ENCODE data around the gene URAD. TPM values are rescaled to one million over a fixed set of nuclear protein-coding genes. Genes with fewer than 3 reads are reported as not detected.

URAD gene
- polyA plus RNA-seq, 2 of the 4 experiments (the other 2 are of a cell fraction), result not detected

DNA sequence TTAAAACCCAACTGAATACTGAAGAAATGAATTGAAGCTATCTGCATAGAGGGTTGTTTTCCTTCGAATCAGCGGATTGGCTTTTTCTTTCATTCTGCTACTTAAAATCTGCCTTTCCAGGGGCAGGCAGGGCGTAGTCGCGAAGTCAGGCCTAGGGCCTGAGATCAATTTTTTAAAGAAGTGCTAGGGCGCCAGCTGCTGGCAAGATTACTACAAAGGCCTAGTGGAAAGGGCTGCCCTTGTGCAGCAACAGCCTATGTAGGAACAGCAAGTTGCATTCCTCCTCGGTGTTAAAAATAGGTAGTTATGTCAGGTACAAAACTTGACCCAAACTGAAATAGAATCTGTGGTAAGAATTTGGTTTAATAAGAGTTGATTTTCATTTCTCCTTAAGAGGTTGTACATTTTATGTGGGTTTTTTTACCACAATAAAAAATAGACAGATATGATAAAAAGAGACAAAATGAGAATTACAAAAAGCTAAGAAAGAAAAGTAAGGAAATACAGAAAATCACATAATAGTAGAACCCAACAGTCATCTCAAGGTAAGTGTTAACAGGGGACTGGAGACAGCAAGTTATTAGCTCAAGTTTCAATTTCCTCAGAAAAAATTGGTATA lies 9.5 kb upstream of the URAD start:
- Histone ChIP-seq H3K9me3 (no peaks in the 10 kb centered on the region), H3K27ac (no peak overlapping the region), H3K4me2 (no peak overlapping the region), H3K4me3 (no peak overlapping the region), H3K4me1 (no peaks in the 10 kb centered on the region)
- POLR2A ChIA-PET, result no interaction called here
- CTCF ChIA-PET, result interaction anchor here (1.0 to 1.4 kb wide), 5 partner anchors 14 to 639 kb away, joined by 3 to 8 read pairs (median 3); no protein-coding TSS in a partner anchor
- DNase-seq (ENCODE audit: low read depth in 1 of 2, low spot score in 1 of 2) (peak; percentile 12 to 59), ATAC-seq (peak; percentile 80 to 93; a peak in 5 of 6 replicates), FAIRE-seq (no peak)
- TF ChIP-seq RFX5 (IDR thresholded peaks at IDR 0.05) (no peak), RAD21 (conservative IDR thresholded peaks at IDR 0.05 in 1 of 2, IDR thresholded peaks at IDR 0.05 in 1 of 2) (peak; percentile 52 to 60; a peak in 4 of 5 replicates), SMC3 (IDR thresholded peaks at IDR 0.05) (peak; percentile 15; the same call in 2 of the 3 replicates), KDM1A (IDR thresholded peaks at IDR 0.05; ENCODE audit: low read depth) (no peak), GATA3 (IDR thresholded peaks at IDR 0.05; ENCODE audit: borderline replicate concordance) (no peak)
- TF ChIP-seq, protein P1, sequence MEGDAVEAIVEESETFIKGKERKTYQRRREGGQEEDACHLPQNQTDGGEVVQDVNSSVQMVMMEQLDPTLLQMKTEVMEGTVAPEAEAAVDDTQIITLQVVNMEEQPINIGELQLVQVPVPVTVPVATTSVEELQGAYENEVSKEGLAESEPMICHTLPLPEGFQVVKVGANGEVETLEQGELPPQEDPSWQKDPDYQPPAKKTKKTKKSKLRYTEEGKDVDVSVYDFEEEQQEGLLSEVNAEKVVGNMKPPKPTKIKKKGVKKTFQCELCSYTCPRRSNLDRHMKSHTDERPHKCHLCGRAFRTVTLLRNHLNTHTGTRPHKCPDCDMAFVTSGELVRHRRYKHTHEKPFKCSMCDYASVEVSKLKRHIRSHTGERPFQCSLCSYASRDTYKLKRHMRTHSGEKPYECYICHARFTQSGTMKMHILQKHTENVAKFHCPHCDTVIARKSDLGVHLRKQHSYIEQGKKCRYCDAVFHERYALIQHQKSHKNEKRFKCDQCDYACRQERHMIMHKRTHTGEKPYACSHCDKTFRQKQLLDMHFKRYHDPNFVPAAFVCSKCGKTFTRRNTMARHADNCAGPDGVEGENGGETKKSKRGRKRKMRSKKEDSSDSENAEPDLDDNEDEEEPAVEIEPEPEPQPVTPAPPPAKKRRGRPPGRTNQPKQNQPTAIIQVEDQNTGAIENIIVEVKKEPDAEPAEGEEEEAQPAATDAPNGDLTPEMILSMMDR (IDR thresholded peaks at IDR 0.05), result peak; percentile 50
- 24% methylated on average over 7 of the region's 7 CpGs for WGBS (ENCODE audit: missing lambda C conversion rate)

DNA sequence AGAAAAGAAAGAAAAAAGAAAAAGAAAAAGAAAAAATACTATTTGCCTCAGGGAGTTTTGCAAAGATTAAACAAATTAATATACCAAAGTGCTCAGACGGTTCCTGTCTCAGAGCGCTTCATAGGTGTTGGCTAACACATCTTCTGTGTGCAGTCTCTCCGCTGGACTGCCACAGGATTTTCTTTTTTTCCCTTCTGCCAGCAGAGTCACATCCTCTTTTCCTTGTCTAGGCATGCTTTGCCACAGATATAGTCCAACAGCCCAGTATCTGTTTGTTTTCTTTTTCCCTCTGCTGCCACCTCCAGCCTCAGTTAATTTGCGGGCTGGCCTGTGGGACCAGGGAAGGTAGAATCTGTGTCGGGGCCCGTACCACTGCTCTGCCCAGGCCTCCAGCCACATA lies 3.4 kb upstream of the URAD start:
- no peak for FAIRE-seq
- TF ChIP-seq HOXB5 (CRISPR knock-in tag; IDR thresholded peaks at IDR 0.05) (no peak), BHLHE40 (IDR thresholded peaks at IDR 0.05; ENCODE audit: low read depth, low read length) (no peak), HDAC2 (IDR thresholded peaks at IDR 0.05) (no peak), EP300 (IDR thresholded peaks at IDR 0.05) (no peak), PHF8 (IDR thresholded peaks at IDR 0.05; ENCODE audit: borderline replicate concordance, low read depth) (no peak), ZSCAN20 (CRISPR knock-in tag; IDR thresholded peaks at IDR 0.05) (no peak), RNF2 (IDR thresholded peaks at IDR 0.05; ENCODE audit: borderline replicate concordance, low read depth) (no peak), EHMT2 (IDR thresholded peaks at IDR 0.05; ENCODE audit: low read depth) (no peak), NPAS2 (CRISPR knock-in tag; IDR thresholded peaks at IDR 0.05; ENCODE audit: borderline replicate concordance) (no peak)
- TF ChIP-seq, protein P2, sequence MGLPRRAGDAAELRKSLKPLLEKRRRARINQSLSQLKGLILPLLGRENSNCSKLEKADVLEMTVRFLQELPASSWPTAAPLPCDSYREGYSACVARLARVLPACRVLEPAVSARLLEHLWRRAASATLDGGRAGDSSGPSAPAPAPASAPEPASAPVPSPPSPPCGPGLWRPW (IDR thresholded peaks at IDR 0.05), result no peak
- TF ChIP-seq, protein P3, sequence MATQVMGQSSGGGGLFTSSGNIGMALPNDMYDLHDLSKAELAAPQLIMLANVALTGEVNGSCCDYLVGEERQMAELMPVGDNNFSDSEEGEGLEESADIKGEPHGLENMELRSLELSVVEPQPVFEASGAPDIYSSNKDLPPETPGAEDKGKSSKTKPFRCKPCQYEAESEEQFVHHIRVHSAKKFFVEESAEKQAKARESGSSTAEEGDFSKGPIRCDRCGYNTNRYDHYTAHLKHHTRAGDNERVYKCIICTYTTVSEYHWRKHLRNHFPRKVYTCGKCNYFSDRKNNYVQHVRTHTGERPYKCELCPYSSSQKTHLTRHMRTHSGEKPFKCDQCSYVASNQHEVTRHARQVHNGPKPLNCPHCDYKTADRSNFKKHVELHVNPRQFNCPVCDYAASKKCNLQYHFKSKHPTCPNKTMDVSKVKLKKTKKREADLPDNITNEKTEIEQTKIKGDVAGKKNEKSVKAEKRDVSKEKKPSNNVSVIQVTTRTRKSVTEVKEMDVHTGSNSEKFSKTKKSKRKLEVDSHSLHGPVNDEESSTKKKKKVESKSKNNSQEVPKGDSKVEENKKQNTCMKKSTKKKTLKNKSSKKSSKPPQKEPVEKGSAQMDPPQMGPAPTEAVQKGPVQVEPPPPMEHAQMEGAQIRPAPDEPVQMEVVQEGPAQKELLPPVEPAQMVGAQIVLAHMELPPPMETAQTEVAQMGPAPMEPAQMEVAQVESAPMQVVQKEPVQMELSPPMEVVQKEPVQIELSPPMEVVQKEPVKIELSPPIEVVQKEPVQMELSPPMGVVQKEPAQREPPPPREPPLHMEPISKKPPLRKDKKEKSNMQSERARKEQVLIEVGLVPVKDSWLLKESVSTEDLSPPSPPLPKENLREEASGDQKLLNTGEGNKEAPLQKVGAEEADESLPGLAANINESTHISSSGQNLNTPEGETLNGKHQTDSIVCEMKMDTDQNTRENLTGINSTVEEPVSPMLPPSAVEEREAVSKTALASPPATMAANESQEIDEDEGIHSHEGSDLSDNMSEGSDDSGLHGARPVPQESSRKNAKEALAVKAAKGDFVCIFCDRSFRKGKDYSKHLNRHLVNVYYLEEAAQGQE (IDR thresholded peaks at IDR 0.05), result no peak
- ChIA-PET POLR2A (no interaction called here), CTCF (interaction anchor here (2.2 kb wide), 1 partner anchor 8 kb away, joined by 7 read pairs; no protein-coding TSS in a partner anchor)
- DNase-seq (ENCODE audit: low read depth in 1 of 2, low spot score in 1 of 2), result no peak
- no peak for ATAC-seq
- no peak overlapping the region for H3K27ac ChIP-seq
- H3K9me3 ChIP-seq, result no peaks in the 10 kb centered on the region
- no peak overlapping the region for H3K4me2 ChIP-seq
- H3K4me1 ChIP-seq, result no peaks in the 10 kb centered on the region
- no peak overlapping the region for H3K4me3 ChIP-seq
- 61% methylated on average over 6 of the region's 6 CpGs for WGBS (ENCODE audit: missing lambda C conversion rate)

DNA sequence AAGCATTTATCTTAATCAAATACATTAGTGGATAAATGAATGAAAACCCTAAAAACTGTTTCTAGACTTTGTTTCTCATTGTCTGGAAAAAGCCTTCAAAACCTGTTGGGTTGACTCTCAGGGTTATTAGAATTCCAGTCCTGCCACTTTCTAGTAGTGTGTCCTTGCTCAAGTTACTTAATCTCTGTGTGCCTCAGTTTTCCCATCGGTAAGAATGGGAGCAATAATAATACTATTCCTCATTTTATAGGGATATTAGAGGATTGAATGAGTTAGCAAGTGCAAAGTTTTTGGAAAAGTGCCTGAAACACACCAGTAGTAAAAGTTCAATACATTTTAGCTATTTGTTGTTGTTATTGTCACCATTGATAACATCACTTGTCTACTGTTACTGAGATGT lies 2.9 kb downstream of the URAD start:
- FAIRE-seq (no peak), DNase-seq (ENCODE audit: low read depth in 1 of 2, low spot score in 1 of 2) (no peak), ATAC-seq (no peak)
- Histone ChIP-seq H3K4me1 (no peaks in the 10 kb centered on the region), H3K9me3 (no peaks in the 10 kb centered on the region), H3K4me2 (no peak overlapping the region), H3K27ac (no peak overlapping the region), H3K4me3 (no peak overlapping the region)
- ChIA-PET POLR2A (no interaction called here), CTCF (interaction anchor here (1.1 to 11.2 kb wide), 10 partner anchors 10 to 1038 kb away, joined by 3 to 120 read pairs (median 12); partner anchors contain the start of gene CDX2)
- 50% methylated on average over 1 of the region's 1 CpG for WGBS (ENCODE audit: missing lambda C conversion rate)
- TF ChIP-seq HEYL (CRISPR knock-in tag; IDR thresholded peaks at IDR 0.05), result no peak
- no peak for TF ChIP-seq ZNF302 (CRISPR knock-in tag; IDR thresholded peaks at IDR 0.05)
- TF ChIP-seq RNF2 (IDR thresholded peaks at IDR 0.05; ENCODE audit: borderline replicate concordance, low read depth), result no peak
- TF ChIP-seq, protein P4, sequence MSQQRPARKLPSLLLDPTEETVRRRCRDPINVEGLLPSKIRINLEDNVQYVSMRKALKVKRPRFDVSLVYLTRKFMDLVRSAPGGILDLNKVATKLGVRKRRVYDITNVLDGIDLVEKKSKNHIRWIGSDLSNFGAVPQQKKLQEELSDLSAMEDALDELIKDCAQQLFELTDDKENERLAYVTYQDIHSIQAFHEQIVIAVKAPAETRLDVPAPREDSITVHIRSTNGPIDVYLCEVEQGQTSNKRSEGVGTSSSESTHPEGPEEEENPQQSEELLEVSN (IDR thresholded peaks at IDR 0.05; ENCODE audit: borderline replicate concordance, low read depth), result no peak
- TF ChIP-seq, protein P1 (IDR thresholded peaks at IDR 0.05), result no peak
- TF ChIP-seq, protein P5, sequence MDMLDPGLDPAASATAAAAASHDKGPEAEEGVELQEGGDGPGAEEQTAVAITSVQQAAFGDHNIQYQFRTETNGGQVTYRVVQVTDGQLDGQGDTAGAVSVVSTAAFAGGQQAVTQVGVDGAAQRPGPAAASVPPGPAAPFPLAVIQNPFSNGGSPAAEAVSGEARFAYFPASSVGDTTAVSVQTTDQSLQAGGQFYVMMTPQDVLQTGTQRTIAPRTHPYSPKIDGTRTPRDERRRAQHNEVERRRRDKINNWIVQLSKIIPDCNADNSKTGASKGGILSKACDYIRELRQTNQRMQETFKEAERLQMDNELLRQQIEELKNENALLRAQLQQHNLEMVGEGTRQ (IDR thresholded peaks at IDR 0.05), result no peak
